Stimulated activated CD4-positive, alpha-beta T cell treated with anti-CD3 and anti-CD28 coated beads, Interleukin-12 subunit alpha, Interleukin-12 subunit beta, amount 100 ng/mL, for 48 hours (primary cell): ENCODE measurements around the gene GCDH.

Source experiments
- DNase-seq, 3 donors: peaks; one replicate each; pipeline ENCODE4 v3.0.0-alpha.2; 2020; ENCODE audit warnings: low read depth in 2 of 3, low spot score in 1 of 3

GCDH gene

GRCh38 chr19:12938779-12939601 lies 48.0 kb downstream of the GCDH start:
- DNase-seq: peak in 1 of 3 donors; percentile 27

GRCh38 chr19:12939975-12940423 lies 49.0 kb downstream of the GCDH start:
- no peak for DNase-seq

DNA sequence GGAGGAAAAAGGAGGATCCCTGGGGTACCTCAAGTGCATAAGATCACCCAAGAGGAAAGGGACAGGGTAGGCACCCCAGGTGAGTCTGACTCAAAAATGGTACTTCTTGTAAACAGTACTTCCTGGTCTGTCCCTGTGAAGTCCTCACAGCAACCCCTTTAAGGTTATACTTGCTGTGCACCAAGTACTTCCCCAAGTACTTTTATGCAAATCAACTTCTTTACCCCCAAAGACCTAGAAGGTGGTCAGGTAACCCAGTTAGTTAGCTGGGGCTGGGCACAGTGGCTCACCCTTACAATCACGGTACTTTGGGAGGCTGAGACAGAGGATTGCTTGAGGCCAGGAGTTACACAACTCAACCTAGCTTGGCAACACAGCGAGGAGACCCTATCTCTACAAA lies 49.9 kb downstream of the GCDH start:
- no peak for DNase-seq

- no peak for DNase-seq
Observed at GRCh38 chr19:12943437-12944044, 52.6 kb downstream of the GCDH start.

DNA sequence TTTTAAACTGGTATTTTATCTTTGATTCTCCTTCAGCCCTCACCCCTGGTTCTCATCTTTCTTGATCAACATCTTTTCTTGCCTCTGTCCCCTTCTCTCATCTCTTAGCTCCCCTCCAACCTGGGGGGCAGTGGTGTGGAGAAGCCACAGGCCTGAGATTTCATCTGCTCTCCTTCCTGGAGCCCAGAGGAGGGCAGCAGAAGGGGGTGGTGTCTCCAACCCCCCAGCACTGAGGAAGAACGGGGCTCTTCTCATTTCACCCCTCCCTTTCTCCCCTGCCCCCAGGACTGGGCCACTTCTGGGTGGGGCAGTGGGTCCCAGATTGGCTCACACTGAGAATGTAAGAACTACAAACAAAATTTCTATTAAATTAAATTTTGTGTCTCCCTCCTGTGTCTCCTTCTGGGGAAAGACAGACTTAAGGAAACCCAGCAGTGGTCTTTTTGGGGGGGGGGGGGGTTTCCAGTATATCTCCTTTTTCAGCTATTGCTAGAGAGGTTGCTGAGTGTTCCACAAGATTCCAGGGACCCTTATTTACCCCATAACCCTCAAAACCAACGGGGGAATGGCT lies 53.2 kb downstream of the GCDH start:
- DNase-seq: no peak

DNA sequence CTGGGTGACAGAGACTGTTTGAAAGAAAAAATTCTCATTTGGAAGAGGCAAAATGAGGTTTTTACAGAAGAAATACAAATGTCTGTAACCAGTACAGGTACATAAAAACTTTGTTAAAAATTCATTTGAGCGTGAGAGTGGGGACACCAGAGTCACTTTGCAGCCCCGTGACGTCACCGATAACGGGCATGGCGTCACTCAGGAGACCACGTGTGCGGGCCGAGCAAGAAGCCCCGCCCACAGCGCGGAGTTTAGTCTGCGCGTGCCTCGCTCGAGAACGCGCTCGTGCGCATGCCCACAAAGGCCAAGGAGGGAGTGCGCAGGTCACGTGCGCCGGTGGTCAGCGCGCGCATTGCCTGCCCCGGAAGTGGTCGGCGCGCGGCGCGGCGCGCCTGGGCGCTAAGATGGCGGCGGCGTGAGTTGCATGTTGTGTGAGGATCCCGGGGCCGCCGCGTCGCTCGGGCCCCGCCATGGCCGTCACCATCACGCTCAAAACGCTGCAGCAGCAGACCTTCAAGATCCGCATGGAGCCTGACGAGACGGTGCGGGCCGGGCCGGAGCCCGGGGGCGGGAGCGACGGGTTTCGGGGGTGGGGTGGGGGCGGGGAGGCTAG lies 54.6 kb downstream of the GCDH start, which contains the start of gene RAD23A:
Gene RAD23A (plus strand): TSS at position 384 of the 613 bp plus-strand sequence. CDS start 87 bp downstream, at position 471.
- peak; percentile 97 to 99 (median 98) for DNase-seq

- DNase-seq: peak in 1 of 3 donors; percentile 51
Observed at GRCh38 chr19:12946092-12946721, 55.2 kb downstream of the GCDH start.

GRCh38 chr19:12946731-12947496 lies 56.0 kb downstream of the GCDH start:
- DNase-seq: no peak

GRCh38 chr19:12947702-12948611 lies 57.0 kb downstream of the GCDH start:
- DNase-seq: no peak

DNA sequence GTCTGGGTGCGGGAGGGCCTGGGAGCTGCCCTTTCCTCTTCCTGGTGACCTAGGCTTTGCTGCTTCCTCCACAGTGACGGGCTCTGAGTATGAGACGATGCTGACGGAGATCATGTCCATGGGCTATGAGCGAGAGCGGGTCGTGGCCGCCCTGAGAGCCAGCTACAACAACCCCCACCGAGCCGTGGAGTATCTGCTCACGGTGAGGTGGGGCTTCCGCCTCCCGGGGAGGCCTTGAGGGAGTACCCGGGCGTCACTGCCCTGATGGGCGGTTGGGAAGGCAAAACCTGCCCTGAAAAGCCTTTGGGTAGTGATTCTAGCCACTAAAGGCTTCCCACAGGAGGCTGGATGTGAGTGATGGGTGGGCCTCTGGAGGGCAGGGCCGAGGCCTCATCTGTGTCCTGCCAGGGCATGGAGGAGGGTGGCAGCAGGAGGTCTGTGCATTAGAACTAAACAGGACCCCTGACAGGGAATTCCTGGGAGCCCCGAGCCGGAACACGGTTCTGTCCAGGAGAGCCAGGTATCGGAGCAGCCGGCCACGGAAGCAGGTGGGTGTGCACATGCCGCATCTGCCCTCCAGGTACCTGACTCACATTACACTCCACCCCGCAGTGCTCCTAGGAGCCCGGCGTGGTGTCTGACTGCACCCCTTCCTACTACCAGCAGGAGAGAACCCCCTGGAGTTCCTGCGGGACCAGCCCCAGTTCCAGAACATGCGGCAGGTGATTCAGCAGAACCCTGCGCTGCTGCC lies 57.8 kb downstream of the GCDH start:
- no peak for DNase-seq
